ENCODE data around the gene HDLBP. TPM values are rescaled to one million over a fixed set of nuclear protein-coding genes. Genes with fewer than 3 reads are reported as not detected.
"Not testable (repeated sequence)": the region's sequence is repeated elsewhere in the genome, so short reads cannot be mapped to it uniquely, and the experiment has no call there.

The HDLBP gene
- total RNA-seq, 1 donor = 1,418 TPM

DNA sequence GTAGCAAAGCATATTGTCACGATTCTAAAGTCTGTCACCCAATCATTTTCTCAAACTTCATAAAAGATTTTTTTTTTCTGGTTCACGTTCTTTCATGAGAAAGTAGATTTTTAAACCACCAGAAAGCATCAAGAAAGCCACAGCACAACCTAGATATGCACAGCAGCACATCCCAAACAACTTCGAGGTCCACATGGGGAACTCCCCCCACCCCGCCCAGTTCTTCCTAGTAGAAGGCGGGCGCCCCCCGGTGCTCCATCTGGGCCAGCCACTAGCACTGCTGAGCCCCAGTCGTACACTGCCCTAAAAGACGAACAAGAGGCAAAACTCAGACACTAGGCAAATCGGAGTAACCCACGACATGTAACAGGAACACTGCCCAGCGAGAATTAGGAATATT lies 15.5 kb downstream of the HDLBP start:
- Histone ChIP-seq H3K9me3 (ENCODE audit: low read depth, low read length) (no peaks in the 10 kb centered on the region), H2AFZ (ENCODE audit: low read length) (no peak overlapping the region), H3K36me3 (ENCODE audit: insufficient read depth, low read length) (peaks cover 11% of the 10 kb centered on the region), H3K4me1 (ENCODE audit: insufficient read depth, low read length) (peaks cover 4% of the 10 kb centered on the region), H4K20me1 (ENCODE audit: insufficient read depth, low read length) (peaks cover 74% of the 10 kb centered on the region), H3K4me3 (ENCODE audit: insufficient read depth, low read length) (no peak overlapping the region), H3K79me2 (ENCODE audit: insufficient read depth, low read length) (peaks cover 98% of the 10 kb centered on the region), H3K4me2 (ENCODE audit: insufficient read depth, low read length) (no peak overlapping the region), H3K27ac (ENCODE audit: low read depth, low read length) (no peak overlapping the region), H3K27me3 (ENCODE audit: insufficient read depth, low read length) (no peaks in the 10 kb centered on the region)
- no peak for DNase-seq (ENCODE audit: insufficient read length, low spot score, missing footprints)
- TF ChIP-seq, protein P1, sequence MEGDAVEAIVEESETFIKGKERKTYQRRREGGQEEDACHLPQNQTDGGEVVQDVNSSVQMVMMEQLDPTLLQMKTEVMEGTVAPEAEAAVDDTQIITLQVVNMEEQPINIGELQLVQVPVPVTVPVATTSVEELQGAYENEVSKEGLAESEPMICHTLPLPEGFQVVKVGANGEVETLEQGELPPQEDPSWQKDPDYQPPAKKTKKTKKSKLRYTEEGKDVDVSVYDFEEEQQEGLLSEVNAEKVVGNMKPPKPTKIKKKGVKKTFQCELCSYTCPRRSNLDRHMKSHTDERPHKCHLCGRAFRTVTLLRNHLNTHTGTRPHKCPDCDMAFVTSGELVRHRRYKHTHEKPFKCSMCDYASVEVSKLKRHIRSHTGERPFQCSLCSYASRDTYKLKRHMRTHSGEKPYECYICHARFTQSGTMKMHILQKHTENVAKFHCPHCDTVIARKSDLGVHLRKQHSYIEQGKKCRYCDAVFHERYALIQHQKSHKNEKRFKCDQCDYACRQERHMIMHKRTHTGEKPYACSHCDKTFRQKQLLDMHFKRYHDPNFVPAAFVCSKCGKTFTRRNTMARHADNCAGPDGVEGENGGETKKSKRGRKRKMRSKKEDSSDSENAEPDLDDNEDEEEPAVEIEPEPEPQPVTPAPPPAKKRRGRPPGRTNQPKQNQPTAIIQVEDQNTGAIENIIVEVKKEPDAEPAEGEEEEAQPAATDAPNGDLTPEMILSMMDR (IDR thresholded peaks at IDR 0.05; ENCODE audit: extremely low read depth, low read depth, low read length) = no peak

DNA sequence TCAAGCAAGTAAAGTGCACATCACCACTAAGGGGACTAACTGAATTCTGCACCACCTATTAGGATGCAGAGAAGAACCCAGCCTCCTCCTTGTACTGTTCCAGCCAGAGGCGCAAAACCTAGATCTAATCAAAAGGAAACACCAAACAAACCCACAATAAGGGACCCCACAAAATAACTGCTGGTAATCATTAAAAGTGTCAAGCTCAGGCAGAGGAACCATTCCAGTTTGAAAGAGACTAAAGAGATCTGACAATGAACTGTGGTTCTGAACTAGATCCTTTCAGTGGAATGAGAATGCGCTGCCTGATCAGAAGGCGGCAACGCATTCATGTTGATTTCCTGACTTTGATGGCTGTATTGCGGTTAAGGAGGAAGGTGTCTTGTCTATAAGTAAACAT lies 16.8 kb downstream of the HDLBP start:
- no peak overlapping the region for H3K4me3 ChIP-seq (ENCODE audit: insufficient read depth, low read length)
- TF ChIP-seq, protein P1 (IDR thresholded peaks at IDR 0.05; ENCODE audit: extremely low read depth, low read depth, low read length) = no peak

DNA sequence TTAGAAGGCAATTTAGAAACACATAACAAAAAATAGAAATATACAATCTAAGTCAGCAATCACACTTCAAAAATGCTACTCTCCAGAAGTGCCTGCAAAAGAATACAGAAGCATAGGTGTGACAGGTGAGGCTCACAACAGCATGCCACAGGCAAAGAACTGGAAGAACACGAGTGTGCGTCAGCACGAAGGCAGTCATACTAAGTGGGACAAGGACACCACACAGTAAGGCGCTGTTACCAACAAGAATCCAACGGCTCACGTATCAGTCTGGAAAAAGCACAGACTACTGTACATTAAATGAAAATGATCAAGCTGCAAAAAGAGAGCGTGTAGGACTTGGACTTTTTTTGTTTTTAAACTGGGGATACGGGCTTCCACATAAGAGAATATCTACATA lies 18.7 kb downstream of the HDLBP start:
- Histone ChIP-seq H3K27me3 (ENCODE audit: insufficient read depth, low read length) (no peaks in the 10 kb centered on the region), H3K36me3 (ENCODE audit: insufficient read depth, low read length) (peaks cover 12% of the 10 kb centered on the region), H4K20me1 (ENCODE audit: insufficient read depth, low read length) (peaks cover 71% of the 10 kb centered on the region), H3K4me1 (ENCODE audit: insufficient read depth, low read length) (peaks cover 19% of the 10 kb centered on the region), H3K79me2 (ENCODE audit: insufficient read depth, low read length) (peaks cover 98% of the 10 kb centered on the region), H3K4me3 (ENCODE audit: insufficient read depth, low read length) (no peak overlapping the region), H2AFZ (ENCODE audit: low read length) (no peak overlapping the region), H3K4me2 (ENCODE audit: insufficient read depth, low read length) (no peak overlapping the region), H3K9me3 (ENCODE audit: low read depth, low read length) (no peaks in the 10 kb centered on the region), H3K27ac (ENCODE audit: low read depth, low read length) (no peak overlapping the region)
- TF ChIP-seq, protein P1 (IDR thresholded peaks at IDR 0.05; ENCODE audit: extremely low read depth, low read depth, low read length) = no peak
- DNase-seq (ENCODE audit: insufficient read length, low spot score, missing footprints) = no peak

More for the DNA sequence above, 16.8 kb downstream of the HDLBP start:
- peaks cover 10% of the 10 kb centered on the region for H3K4me1 ChIP-seq (ENCODE audit: insufficient read depth, low read length)
- H3K27ac ChIP-seq (ENCODE audit: low read depth, low read length) = no peak overlapping the region
- no peaks in the 10 kb centered on the region for H3K9me3 ChIP-seq (ENCODE audit: low read depth, low read length)
- H3K36me3 ChIP-seq (ENCODE audit: insufficient read depth, low read length) = peaks cover 11% of the 10 kb centered on the region
- H3K27me3 ChIP-seq (ENCODE audit: insufficient read depth, low read length) = no peaks in the 10 kb centered on the region
- no peak overlapping the region for H2AFZ ChIP-seq (ENCODE audit: low read length)
- no peak overlapping the region for H3K4me2 ChIP-seq (ENCODE audit: insufficient read depth, low read length)
- peaks cover 74% of the 10 kb centered on the region for H4K20me1 ChIP-seq (ENCODE audit: insufficient read depth, low read length)
- no peak for DNase-seq (ENCODE audit: insufficient read length, low spot score, missing footprints)
- peaks cover 98% of the 10 kb centered on the region for H3K79me2 ChIP-seq (ENCODE audit: insufficient read depth, low read length)

DNA sequence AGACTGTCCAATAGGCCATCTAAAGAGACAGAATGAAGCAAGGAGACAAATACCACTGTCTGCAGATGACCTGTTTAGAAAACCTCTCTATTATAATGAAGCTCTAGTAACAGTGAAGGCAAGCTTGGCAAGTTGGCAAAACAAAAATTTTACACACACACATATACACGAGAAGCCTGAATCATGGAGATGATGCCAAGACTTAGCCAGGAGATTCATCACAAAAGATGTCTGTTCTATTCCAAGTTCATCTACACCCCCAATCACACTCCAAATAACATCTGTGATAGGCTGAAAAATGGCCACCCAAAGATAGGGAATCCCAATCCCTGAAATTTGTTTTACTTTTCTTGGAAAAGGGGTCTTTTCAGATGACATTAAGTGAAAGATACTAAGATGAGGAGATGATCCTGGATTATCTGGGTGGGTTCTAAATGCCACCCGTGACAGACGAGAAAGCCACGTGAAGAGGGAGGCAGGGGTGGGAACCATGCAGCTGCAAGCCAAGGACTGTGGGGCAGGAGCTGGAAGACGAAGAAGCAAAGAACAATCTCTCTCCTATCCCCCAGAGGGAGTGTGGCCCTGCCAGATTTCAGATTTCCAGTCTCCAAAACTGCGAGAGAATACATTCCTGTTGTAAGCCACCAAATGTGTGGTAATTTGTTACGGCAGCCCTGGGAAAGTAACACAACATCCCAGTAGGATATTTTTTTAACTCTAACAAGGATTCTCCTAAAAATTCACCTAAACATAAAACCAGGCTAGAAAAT lies 20.0 kb downstream of the HDLBP start:
- H3K27me3 ChIP-seq (ENCODE audit: insufficient read depth, low read length) = no peaks in the 10 kb centered on the region
- TF ChIP-seq, protein P1 (IDR thresholded peaks at IDR 0.05; ENCODE audit: extremely low read depth, low read depth, low read length) = no peak
- H3K4me1 ChIP-seq (ENCODE audit: insufficient read depth, low read length) = peaks cover 19% of the 10 kb centered on the region
- no peak overlapping the region for H2AFZ ChIP-seq (ENCODE audit: low read length)
- peak overlapping the region; percentile 30 for H3K27ac ChIP-seq (ENCODE audit: low read depth, low read length)
- DNase-seq (ENCODE audit: insufficient read length, low spot score, missing footprints) = no peak
- H3K79me2 ChIP-seq (ENCODE audit: insufficient read depth, low read length) = peaks cover 100% of the 10 kb centered on the region
- peaks cover 79% of the 10 kb centered on the region for H4K20me1 ChIP-seq (ENCODE audit: insufficient read depth, low read length)
- H3K4me2 ChIP-seq (ENCODE audit: insufficient read depth, low read length) = no peak overlapping the region
- no peaks in the 10 kb centered on the region for H3K9me3 ChIP-seq (ENCODE audit: low read depth, low read length)
- H3K4me3 ChIP-seq (ENCODE audit: insufficient read depth, low read length) = no peak overlapping the region
- peaks cover 14% of the 10 kb centered on the region for H3K36me3 ChIP-seq (ENCODE audit: insufficient read depth, low read length)

GRCh38 chr2:241293378-241293797 lies 22.1 kb downstream of the HDLBP start:
- not testable (repeated sequence) for H3K27me3 ChIP-seq (ENCODE audit: insufficient read depth, low read length); H3K9me3 ChIP-seq (ENCODE audit: low read depth, low read length); H3K27ac ChIP-seq (ENCODE audit: low read depth, low read length)

More at GRCh38 chr2:241293378-241293797, 22.1 kb downstream of the HDLBP start:
- H3K4me1 ChIP-seq (ENCODE audit: insufficient read depth, low read length) = peaks cover 19% of the 10 kb centered on the region
- not testable (repeated sequence) for H3K4me3 ChIP-seq (ENCODE audit: insufficient read depth, low read length); H3K4me2 ChIP-seq (ENCODE audit: insufficient read depth, low read length); H2AFZ ChIP-seq (ENCODE audit: low read length); DNase-seq (ENCODE audit: insufficient read length, low spot score, missing footprints)
- peaks cover 100% of the 10 kb centered on the region for H3K79me2 ChIP-seq (ENCODE audit: insufficient read depth, low read length)
- H3K36me3 ChIP-seq (ENCODE audit: insufficient read depth, low read length) = peaks cover 14% of the 10 kb centered on the region
- H4K20me1 ChIP-seq (ENCODE audit: insufficient read depth, low read length) = peaks cover 84% of the 10 kb centered on the region

All from osteoblast (primary cell).